ENCODE data around the gene COL15A1.

COL15A1 gene

DNA sequence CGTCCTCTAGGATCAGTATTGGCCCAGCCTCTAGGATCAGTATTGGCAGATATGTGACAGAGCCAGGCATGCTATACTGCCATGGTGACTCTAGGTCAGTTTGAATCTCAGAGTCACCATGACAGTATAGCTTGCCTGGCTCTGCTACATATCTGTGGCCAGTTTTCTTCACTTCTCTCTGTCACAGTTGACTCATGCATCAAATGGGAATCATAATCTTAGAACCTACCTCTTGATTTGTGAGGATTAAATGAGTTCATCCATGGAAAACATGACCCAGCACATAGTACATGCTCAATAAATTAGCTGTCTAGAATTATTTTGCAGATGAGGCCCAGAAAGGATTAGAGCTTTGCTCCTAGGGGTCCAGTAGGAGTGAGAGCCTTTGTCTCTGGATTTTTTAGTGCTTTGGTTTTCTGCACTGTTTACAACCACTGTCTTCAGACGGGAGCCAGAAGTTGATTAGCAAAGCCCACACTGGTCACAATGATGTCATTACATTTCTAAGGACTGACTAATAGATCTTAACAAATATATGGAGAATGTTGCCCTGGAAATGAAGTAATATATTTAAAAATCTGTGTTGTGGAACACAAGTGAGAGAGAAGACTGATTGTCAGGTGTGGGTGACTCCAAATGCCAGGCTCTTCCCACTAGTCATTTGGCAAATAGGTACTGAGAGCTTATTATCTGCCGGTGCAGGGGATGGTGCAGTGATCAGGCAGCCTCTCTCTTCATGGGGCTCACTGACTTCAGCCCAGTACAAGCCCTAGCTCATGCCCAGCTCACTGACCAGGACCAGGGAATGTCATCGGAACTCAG is 76.0 kb downstream of the COL15A1 start:
- no peak for DNase-seq

DNA sequence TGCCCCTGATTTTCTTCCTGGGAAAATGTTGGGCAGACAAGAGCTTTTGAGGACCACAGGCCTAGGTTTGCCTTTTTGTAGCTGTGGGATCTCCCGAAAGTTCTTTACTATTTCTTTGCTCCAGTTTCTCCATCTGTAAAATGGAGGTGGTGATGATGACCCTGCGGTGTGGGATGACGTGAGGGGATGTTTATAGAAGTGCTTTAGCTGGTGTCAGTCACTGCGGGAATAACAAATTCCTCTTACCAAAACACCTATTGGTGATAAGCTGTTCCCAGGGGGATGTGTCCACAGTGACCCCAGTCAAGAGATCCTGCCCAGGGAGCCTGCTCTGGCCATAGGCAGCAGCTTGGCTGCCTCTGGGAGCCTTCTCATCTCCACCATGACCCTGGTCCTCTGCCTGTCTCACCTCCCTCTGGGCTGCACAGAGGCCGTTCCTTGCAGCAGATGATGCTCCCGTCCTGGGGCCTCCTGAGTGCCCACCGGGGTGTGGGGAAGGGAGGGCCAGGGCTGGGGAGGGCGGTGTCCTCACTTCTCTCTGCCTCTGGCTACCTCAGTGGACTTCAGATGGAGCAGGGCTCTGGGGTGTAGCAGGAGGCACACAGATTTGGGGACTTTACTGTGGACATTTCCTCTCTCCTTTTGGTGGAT is 77.2 kb downstream of the COL15A1 start:
- no peak for DNase-seq

DNA sequence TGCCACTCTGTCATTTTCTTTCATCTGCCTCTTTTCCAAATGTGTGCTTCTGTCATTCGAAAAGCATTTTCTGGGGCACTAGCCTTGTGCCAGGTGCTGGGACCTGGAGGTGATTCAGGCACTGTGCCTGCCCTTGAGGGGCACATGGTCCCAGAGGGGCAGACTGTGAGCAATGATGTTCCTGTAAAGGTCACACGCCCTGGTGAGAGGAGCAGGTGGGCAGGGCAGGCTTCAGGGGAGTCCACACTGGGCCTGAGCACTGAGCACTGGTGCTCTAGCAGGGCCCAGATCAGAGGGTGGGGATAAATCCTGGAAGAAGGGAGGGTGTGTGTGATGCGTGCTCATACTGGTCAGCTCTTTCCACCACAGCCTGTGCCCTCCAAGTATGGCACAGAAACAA is 77.8 kb downstream of the COL15A1 start:
- DNase-seq = no peak

DNA sequence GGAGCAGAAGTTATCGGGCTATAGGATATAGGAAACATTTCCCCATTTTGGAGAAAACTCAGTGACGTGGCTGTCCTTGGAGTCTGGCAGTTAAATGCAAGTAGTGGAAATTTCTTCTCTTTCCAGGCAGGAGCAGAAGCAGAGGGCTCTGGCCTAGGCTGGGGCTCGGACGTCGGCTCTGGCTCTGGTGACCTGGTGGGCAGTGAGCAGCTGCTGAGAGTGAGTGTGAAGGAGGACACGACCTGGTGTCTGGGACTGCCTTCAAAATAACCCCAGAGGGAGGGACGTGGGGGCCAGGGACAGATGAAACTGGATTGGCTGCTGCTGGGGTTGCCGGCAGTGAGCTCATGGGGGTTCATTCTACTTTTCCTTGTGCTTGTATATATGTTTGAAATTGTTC is 79.5 kb downstream of the COL15A1 start:
- no peak for DNase-seq

DNA sequence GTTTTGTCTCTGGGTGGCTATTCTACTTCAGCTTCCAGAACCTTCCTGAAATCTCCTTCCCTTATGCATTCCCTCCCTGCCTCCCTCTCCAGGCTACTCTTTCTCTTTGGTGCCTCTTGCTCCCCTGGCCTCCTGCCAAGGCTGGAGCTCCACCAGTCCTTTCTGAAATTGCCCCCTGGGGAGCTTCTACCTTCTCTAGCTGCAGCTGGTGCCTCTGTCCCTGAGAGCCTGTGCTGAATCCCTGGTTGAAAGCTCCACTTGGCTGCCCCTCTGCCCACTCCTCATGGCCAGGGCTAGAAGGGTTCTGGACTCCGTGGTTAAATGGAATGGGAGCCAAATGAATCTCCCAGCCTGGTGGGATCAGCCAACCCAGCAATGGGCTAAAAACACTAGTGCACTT is 80.1 kb downstream of the COL15A1 start:
- DNase-seq = peak; percentile 81

DNA sequence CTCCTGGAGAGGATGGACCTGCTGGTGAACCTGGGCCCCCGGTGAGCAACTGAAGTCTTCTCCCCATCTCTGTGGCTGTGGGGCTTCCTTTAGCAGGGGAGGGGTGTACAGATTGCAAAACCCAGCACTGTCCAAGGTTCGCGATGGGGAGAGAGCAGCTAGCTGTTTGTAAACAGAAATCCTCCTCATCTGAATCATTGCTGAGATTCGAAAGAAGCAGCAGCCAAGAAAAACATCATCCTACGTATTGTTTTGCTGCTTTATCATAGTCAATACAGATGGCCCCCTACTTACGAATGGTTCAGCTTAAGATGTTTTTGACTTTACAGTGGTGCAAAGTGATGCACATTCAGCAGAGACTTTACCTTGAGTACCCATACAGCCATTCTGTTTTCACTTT is 81.3 kb downstream of the COL15A1 start:
- no peak for DNase-seq

DNA sequence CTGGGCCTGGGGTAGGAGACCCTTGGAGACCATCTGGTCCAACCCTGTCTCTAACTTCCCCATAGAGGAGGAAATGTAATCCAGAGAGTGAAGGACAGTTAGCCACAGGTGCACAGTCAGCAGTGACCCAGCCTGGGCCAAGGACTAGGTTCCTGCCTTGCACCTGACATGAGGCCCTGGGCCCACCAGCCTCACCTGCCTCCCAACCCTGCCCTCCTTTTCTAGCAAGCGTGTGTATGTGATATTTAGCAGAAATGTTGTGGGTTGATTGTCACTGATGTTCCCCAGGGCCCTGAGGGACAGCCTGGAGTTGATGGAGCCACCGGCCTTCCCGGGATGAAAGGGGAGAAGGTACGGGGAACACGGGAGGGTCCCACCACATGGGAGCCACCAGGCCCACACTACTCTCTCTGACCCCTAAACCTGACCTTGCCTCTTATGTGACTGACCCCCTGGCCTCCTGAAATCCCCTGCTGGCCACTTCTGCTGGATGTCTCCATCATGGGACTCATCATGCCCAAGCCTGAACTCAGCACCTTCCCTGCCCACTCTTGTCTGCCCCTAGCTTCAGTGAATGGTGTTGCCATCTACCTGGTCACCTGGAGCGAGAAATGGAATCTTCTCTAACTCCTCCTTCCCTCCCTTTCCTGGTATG is 82.0 kb downstream of the COL15A1 start:
- DNase-seq = no peak

DNA sequence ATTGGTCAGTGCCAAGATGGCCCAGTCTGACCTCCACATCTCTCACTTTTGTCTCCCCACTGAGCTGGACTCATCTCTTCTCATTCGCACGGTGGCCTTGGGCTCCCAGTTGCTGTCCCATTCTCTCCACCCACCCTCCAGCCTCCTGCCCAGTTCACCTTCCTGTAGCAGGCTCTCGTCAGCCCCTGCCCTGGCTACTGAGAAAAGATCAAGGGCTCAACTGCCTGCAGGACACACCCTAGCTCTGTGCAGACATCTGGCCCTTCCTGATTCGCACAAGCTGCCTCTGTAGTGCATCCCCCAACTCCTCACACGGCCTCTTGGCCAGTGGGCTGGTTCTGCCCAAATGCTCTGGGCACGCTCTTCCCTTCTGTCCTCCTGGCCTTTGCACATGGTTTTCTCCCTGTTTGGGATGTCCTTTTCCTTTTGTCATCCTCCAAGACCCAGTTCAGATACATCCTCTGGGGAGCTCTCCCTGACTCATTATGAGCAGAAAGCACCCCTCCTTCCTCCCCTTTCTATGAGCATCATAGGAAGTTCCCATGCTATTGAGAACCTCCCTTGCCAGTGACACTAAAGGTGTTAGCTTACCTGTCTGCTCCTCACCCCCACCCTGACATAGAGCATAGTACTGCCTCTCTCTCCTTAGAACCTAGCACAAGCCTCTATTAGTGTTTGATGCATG is 82.7 kb downstream of the COL15A1 start:
- no peak for DNase-seq

DNA sequence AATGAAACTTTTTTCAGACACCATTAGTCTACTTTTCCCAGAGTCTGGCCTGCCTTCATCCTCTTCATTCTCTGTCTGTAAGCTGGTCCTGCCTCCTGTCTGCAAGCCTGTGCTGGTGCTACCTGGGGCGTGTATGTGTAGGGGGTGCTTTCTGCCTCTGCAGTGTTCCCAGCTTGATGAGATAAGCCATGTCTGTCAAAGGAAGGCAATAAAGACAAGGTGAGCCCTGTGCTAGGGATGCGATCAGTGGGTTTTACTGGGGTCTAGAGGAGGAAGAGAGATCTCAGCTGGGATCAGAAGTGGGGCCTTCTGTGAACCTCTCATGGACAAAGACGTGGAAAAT is 83.2 kb downstream of the COL15A1 start:
- DNase-seq = no peak

DNA sequence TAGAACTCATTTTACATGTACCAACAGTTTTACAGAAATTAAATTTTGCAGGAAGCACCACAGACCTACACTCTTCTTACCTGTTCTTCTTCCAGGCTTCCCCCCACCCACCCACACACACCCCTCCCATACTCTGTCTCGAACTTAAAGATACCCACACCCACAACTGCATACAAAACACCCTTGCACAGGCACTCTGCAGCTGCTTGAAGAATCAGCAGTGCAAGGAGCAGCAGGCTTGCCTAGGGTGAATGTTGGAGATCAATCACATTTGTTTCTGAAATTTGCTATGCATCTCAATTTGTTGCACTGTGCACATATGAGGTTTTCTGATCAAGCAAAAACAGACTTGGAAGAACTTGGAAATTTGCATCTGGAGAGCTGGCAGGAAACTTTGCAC is 83.7 kb downstream of the COL15A1 start:
- no peak for DNase-seq

DNA sequence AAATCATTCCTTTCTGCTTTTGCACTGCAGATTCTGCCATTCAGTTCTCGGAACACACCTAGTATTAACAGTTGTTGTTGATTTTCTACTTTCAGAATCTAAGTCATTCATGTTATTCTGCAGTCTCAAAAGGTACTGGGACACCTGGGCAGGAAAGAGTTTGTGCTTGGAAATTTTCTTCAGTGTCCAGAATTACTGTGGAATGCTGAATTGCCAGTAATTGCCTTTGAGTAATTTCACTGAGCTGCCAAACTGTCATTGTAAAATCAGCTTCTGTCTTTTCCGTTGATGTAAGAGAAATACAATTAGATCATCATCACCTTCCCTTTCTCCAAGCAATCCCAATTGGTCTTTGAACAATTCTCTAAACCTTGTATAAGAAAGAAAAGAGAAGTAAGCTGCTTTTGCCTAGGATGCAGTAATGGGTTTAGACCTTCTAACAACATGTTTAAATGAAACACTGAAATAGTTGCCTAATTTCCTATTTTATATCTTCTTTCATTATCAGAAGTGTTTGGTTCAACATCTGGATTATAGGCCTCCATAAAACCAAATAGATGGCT is 85.5 kb downstream of the COL15A1 start:
- no peak for DNase-seq

DNA sequence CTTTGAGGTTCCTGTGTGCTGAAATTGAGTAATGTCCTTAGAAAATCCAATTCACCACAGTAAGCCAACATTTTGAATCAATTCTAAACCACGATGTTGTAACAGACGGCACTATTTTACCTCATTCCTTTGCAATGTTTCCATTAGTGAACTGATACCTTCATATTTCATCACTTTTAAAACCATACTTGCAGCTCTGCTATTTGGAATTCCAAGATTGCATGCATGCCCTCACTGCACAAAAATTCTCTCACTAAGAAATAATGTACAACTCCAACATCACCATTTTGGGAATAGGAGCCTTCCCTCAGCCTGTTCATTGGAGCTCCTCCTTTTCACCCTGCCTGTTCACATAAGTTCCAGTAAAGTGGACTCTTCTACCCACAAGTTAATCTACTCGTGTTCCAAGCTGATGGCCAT is 86.4 kb downstream of the COL15A1 start:
- DNase-seq = no peak

DNA sequence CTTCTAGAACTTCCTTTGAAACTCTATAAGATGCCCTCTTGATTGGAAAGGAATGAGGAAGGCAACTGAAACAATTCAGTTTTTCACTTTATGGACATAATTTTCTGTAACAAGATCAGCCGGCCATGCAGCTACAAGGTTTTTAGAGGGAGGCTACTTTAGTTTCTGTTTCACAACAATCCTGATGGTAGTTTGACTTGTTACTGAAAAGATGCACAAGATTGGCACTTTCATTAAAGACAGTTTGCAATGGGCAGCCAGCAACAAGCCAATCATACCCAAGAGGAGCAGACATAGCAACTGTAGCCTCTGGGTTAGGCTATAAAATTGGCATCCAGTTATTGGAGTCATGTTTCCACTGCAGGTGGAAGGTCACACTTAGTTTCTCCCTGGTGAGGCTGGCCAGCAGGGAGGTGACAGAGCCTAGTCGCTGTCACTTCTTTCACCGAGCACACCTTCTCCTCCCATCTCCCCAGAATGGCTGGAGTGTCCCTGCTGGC is 87.0 kb downstream of the COL15A1 start:
- no peak for DNase-seq

DNA sequence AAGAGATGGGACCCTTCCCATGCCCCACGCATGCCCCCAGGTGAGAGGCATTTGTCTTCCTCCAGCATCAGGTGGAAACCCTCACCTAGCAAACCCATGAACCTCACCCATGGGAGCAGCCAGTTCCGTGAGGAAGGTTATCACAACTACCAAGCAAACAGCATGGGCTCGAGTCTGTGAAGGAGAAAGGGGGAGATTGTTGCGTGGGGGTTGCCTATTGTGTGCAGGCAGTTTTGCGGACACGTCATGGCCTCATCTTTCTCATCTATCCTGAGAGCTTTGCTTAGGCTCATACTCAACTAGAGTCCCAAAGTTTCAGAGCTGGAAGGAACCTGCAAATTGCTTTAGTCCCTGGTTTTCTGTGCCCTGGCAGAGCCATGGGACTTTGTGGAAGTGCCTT is 87.6 kb downstream of the COL15A1 start:
- DNase-seq = no peak

DNA sequence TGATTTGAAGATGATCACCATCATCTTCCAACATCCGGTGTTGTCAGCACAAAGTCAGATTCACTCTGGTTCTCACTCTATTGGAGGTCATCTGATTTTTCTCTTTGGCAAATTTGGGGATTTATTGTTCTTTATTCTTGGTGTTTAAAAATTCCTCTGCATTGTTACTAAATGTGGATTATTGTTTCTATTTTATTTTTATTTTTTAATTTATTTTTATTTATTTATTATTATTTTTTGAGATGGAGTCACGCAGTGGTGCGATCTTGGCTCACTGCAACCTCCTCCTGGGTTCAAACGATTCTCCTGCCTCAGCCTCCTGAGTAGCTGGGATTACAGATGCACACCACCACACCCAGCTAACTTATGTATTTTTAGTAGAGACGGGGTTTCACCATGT is 88.3 kb downstream of the COL15A1 start:
- DNase-seq = no peak

DNA sequence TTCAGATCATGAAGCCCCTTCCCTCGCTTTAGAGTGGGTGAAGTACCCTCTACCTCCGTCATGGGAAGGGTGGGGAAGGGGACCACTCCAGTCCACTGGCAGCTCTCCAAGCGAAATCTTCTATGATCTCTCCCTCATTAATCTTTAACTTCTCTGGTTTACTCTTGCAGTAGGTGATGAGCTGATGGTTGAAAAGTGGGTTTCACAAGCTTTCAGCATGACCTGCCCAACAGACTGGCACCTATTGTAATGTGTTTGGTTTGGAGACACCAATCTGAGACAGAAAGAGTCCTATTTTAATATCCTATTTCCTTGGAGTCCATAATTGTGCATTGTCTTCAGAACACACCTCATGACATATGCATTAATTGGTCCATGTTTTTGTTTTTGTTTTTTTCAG is 90.4 kb downstream of the COL15A1 start:
- DNase-seq = no peak

DNA sequence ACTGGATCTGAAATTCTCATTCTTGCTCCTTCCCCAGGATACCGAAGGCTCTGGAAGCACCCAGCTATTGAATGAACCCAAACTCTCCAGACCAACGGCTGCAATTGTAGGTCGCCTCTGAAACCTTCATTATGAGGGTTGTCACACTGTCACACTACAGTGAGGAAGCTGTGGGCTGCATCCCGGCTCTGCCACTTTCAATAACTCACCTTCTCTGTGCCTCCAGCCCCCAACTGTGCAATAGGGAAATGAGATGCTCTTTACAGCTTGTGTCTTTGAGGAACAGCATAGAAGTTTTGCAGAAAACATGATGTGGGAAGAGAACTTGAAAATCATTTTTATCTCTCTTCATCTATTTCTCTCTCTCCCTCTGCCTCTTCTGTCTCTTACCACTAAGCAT is 91.6 kb downstream of the COL15A1 start:
- DNase-seq = no peak

DNA sequence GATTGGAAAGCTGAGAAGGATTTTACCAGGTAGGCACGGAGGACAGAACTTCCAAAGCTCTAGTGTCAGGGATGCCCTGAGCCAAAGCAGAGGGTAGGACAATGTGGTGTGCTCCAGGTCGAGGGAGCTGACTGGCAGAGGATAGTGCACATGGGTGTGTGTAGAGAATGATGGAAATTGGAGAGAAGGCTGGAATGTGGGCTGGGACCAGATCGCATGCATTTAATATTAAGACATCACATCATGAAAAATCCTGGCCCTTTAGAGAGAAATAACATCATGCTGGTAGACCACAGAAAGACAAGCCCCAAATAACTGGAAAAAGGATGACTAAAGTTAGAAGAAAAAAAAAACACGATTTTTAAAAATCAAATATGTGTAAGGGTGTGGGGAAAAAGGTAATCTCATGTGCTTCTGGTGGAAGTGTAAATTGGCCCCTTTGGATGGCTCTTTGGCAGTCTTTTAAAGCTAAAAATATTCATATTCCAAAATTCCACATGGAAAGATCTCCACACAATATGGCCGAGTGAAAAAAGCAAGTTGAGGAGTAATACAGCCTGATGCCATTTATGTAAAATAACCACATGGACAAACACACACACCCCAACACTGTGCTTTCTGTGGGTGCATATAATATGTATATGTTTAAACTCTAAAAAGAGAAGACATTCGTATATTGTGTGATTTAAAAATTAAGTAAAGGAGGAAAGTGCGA is 94.2 kb downstream of the COL15A1 start:
- no peak for DNase-seq

DNA sequence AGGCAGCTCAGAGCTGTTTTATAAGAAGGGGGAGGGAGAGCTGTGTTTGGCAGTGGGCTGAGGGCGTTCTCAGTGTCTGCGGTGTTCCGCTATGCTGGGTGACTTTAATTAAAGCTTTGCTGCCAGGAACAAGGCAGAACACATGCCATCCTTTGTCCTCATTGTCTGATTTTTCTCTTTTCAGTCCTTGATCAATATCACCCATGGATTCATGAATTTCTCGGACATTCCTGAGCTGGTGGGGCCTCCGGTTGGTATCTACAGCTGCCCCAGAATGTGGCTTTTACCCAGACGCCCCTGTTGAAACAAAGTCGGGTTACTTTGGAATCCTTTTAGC is 94.7 kb downstream of the COL15A1 start:
- no peak for DNase-seq

DNA sequence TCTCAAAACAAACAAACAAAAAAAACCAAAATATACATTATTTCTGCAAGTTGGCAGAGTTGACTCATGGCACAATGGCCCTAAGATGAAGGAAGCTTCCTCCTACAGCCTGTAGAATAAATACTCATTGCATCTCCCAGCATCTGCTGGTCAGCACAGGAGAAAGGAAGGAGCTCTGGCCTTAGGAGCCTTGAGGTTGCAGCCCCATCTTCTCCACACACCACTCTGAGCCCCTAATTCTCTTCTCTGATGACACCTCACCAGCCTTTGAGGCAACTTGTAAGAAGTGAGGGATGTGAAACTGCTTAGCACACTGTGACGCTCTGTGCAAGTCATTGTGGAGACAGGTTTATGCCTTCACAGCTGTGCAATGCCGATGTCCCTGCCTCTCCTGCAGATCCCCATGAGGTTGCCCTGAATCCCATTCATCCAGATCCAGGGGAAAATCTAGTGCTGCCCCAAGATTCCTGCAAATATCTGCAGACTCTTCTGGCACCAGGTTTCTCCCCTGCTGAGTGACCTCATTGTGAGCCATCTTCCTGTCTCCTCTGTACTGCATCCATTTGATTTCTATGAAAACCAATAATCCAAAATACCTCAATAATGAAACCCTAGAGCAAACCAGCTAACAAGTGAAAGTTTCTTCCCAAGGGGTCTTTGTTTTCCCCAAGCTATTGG is 95.9 kb downstream of the COL15A1 start:
- DNase-seq = no peak

DNA sequence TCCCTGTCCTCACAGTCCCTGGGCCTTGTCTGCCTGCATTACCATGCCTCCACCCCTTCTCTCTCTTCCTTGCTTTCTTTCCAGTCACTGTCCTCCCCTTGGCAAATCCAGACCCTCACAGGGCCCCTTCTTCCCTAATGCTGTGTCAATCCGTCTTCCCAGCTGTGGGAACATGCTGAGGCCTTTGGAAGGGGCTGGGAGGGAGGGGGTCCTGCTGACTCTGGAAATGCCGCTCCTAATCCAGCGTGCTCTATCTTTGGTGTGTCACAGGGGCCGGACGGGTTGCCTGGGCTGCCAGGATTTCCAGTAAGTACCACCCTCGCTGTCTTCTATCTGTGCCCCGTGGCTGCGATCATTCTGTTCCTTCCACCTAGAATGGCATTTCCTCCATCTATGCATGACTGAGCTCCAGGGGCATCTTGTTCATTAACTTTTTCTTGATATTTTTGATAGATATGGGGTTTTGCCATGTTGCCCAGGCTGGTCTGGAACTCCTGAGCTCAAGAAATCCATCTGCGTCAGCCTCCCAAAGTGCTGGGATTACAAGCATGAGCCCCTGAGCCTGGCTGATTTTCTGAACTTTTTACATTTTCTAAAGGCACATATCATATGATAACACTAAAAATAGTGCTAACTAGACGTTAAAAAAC is 96.7 kb downstream of the COL15A1 start:
- DNase-seq = no peak
